ENCODE measurements around the gene SHC4. TPM values are rescaled to one million over a fixed set of nuclear protein-coding genes. Genes with fewer than 3 reads are reported as not detected.

The SHC4 gene
- total RNA-seq, 1 experiment from 2014 or later: 0.63 TPM

- TF ChIP-seq, protein P1, sequence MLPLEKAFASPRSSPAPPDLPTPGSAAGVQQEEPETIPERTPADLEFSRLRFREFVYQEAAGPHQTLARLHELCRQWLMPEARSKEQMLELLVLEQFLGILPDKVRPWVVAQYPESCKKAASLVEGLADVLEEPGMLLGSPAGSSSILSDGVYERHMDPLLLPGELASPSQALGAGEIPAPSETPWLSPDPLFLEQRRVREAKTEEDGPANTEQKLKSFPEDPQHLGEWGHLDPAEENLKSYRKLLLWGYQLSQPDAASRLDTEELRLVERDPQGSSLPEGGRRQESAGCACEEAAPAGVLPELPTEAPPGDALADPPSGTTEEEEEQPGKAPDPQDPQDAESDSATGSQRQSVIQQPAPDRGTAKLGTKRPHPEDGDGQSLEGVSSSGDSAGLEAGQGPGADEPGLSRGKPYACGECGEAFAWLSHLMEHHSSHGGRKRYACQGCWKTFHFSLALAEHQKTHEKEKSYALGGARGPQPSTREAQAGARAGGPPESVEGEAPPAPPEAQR (CRISPR knock-in tag; IDR thresholded peaks at IDR 0.05): no peak
- TF ChIP-seq ZNF219 (CRISPR knock-in tag; IDR thresholded peaks at IDR 0.05; ENCODE audit: borderline replicate concordance) (no peak), ZBTB21 (CRISPR knock-in tag; IDR thresholded peaks at IDR 0.05; ENCODE audit: borderline replicate concordance) (no peak), RORB (CRISPR knock-in tag; IDR thresholded peaks at IDR 0.05) (no peak), SMAD4 (CRISPR knock-in tag; IDR thresholded peaks at IDR 0.05) (no peak), ZNF423 (CRISPR knock-in tag; IDR thresholded peaks at IDR 0.05) (no peak), NFE2L1 (CRISPR knock-in tag; IDR thresholded peaks at IDR 0.05) (no peak), ZNF263 (CRISPR knock-in tag; IDR thresholded peaks at IDR 0.05; ENCODE audit: low read depth) (no peak), HMGXB4 (CRISPR knock-in tag; IDR thresholded peaks at IDR 0.05) (no peak), STAT6 (CRISPR knock-in tag; conservative IDR thresholded peaks at IDR 0.05; ENCODE audit: low read depth) (no peak), KAT7 (CRISPR knock-in tag; IDR thresholded peaks at IDR 0.05; ENCODE audit: borderline replicate concordance) (no peak)
- TF ChIP-seq, protein P2, sequence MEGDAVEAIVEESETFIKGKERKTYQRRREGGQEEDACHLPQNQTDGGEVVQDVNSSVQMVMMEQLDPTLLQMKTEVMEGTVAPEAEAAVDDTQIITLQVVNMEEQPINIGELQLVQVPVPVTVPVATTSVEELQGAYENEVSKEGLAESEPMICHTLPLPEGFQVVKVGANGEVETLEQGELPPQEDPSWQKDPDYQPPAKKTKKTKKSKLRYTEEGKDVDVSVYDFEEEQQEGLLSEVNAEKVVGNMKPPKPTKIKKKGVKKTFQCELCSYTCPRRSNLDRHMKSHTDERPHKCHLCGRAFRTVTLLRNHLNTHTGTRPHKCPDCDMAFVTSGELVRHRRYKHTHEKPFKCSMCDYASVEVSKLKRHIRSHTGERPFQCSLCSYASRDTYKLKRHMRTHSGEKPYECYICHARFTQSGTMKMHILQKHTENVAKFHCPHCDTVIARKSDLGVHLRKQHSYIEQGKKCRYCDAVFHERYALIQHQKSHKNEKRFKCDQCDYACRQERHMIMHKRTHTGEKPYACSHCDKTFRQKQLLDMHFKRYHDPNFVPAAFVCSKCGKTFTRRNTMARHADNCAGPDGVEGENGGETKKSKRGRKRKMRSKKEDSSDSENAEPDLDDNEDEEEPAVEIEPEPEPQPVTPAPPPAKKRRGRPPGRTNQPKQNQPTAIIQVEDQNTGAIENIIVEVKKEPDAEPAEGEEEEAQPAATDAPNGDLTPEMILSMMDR (IDR thresholded peaks at IDR 0.05): no peak
- TF ChIP-seq, protein P3, sequence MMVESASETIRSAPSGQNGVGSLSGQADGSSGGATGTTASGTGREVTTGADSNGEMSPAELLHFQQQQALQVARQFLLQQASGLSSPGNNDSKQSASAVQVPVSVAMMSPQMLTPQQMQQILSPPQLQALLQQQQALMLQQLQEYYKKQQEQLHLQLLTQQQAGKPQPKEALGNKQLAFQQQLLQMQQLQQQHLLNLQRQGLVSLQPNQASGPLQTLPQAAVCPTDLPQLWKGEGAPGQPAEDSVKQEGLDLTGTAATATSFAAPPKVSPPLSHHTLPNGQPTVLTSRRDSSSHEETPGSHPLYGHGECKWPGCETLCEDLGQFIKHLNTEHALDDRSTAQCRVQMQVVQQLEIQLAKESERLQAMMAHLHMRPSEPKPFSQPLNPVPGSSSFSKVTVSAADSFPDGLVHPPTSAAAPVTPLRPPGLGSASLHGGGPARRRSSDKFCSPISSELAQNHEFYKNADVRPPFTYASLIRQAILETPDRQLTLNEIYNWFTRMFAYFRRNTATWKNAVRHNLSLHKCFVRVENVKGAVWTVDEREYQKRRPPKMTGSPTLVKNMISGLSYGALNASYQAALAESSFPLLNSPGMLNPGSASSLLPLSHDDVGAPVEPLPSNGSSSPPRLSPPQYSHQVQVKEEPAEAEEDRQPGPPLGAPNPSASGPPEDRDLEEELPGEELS (CRISPR knock-in tag; IDR thresholded peaks at IDR 0.05): no peak
Observed at GRCh38 chr15:48868536-48868935, 95.2 kb downstream of the SHC4 start (continued).

DNA sequence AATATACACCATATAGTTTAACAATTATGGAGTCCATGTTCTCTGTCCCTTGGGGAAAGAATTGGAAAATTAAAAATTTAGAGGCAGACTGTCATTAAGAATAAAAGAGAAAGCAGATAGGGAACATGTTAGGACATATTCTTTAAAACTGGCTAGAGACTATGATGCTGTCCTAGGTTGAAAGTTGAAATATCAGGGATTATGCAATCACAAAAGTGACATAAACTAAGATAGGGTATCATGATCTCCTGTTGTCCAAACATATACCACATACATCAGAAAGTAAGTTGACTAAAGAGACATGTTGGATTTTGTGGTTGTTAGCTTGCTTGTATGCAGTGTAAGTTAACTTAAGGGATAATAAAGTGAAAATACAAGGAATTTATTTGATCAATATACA lies 95.7 kb downstream of the SHC4 start:
- H3K4me3 Mint-ChIP-seq: no peak overlapping the region
- no peak overlapping the region for H3K27ac Mint-ChIP-seq
- POLR2A ChIA-PET: no interaction called here
- no peaks in the 10 kb centered on the region for H3K36me3 Mint-ChIP-seq
- H3K27me3 Mint-ChIP-seq (ENCODE audit: low read depth): no peaks in the 10 kb centered on the region
- no peak for ATAC-seq
- no peaks in the 10 kb centered on the region for H3K9me3 Mint-ChIP-seq
- CTCF ChIA-PET: interaction anchor here (1.2 to 1.4 kb wide), 2 partner anchors 10 to 108 kb away, joined by 3 read pairs; partner anchors contain the start of gene EID1
- no peak for DNase-seq (ENCODE audit: low spot score)
- peaks cover 3% of the 10 kb centered on the region for H3K4me1 Mint-ChIP-seq
- TF ChIP-seq CREM (CRISPR knock-in tag; IDR thresholded peaks at IDR 0.05) (no peak), ZNF232 (CRISPR knock-in tag; IDR thresholded peaks at IDR 0.05) (no peak), HMGA2 (CRISPR knock-in tag; IDR thresholded peaks at IDR 0.05) (no peak), FOXJ3 (CRISPR knock-in tag; IDR thresholded peaks at IDR 0.05; ENCODE audit: borderline replicate concordance) (no peak), OVOL2 (CRISPR knock-in tag; IDR thresholded peaks at IDR 0.05; ENCODE audit: borderline replicate concordance) (no peak), NFE2L1 (CRISPR knock-in tag; IDR thresholded peaks at IDR 0.05) (no peak), SMAD4 (CRISPR knock-in tag; IDR thresholded peaks at IDR 0.05) (no peak), JAZF1 (CRISPR knock-in tag; IDR thresholded peaks at IDR 0.05) (no peak), E2F5 (CRISPR knock-in tag; IDR thresholded peaks at IDR 0.05) (no peak), SMAD3 (CRISPR knock-in tag; IDR thresholded peaks at IDR 0.05; ENCODE audit: borderline replicate concordance) (no peak), KAT7 (CRISPR knock-in tag; IDR thresholded peaks at IDR 0.05; ENCODE audit: borderline replicate concordance) (no peak), NR3C1 (CRISPR knock-in tag; conservative IDR thresholded peaks at IDR 0.05; ENCODE audit: low read depth) (no peak), IRF2 (CRISPR knock-in tag; IDR thresholded peaks at IDR 0.05; ENCODE audit: borderline replicate concordance, low read depth) (no peak)
- TF ChIP-seq, protein P1 (CRISPR knock-in tag; IDR thresholded peaks at IDR 0.05): no peak
- TF ChIP-seq, protein P4, sequence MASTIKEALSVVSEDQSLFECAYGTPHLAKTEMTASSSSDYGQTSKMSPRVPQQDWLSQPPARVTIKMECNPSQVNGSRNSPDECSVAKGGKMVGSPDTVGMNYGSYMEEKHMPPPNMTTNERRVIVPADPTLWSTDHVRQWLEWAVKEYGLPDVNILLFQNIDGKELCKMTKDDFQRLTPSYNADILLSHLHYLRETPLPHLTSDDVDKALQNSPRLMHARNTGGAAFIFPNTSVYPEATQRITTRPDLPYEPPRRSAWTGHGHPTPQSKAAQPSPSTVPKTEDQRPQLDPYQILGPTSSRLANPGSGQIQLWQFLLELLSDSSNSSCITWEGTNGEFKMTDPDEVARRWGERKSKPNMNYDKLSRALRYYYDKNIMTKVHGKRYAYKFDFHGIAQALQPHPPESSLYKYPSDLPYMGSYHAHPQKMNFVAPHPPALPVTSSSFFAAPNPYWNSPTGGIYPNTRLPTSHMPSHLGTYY (CRISPR knock-in tag; IDR thresholded peaks at IDR 0.05): no peak
